ENCODE results near the gene LBH. TPM values are rescaled to one million over a fixed set of nuclear protein-coding genes. Genes with fewer than 3 reads are reported as not detected.

The LBH gene
- total and polyA plus RNA-seq, 2 experiments from 2014 or later: 17.5 to 30.3 TPM

DNA sequence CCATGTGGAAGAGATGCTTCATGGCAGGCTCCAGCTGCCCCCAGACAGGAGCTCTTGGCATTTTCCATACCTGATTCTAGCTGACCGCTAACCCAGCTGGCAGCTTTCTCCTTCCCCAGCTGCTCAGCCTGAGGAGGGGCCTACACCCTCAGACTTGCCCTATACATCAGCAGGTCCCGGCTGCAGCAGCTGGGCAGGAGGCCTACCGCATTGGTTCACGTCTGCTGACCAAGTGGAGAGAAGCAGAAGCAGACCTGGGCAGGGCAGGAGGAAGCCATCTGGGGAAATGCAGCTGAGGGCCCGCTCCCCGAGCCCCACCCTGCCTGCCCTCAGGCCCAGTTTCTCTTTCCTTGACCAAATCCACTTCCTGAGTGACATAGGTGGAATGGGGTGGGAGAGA is 50.7 kb downstream of the LBH start:
- H3K4me3 ChIP-seq: no peak overlapping the region
- Mint-ChIP-seq H3K9me3 (no peaks in the 10 kb centered on the region; the same call in 2 of the 3 replicates), H3K4me1 (peaks cover 13% of the 10 kb centered on the region), H3K4me3 (no peak overlapping the region), H3K27ac (no peak overlapping the region), H3K27me3 (ENCODE audit: insufficient read depth, low read depth, poor library complexity) (peaks cover 3% of the 10 kb centered on the region), H3K36me3 (ENCODE audit: low read depth) (no peaks in the 10 kb centered on the region; the same call in 2 of the 3 replicates)
- H4K20me1 ChIP-seq (replicated peaks; ENCODE audit: insufficient read depth): no peaks in the 10 kb centered on the region
- DNase-seq (ENCODE audit: low spot score): no peak
- TF ChIP-seq, protein P1, sequence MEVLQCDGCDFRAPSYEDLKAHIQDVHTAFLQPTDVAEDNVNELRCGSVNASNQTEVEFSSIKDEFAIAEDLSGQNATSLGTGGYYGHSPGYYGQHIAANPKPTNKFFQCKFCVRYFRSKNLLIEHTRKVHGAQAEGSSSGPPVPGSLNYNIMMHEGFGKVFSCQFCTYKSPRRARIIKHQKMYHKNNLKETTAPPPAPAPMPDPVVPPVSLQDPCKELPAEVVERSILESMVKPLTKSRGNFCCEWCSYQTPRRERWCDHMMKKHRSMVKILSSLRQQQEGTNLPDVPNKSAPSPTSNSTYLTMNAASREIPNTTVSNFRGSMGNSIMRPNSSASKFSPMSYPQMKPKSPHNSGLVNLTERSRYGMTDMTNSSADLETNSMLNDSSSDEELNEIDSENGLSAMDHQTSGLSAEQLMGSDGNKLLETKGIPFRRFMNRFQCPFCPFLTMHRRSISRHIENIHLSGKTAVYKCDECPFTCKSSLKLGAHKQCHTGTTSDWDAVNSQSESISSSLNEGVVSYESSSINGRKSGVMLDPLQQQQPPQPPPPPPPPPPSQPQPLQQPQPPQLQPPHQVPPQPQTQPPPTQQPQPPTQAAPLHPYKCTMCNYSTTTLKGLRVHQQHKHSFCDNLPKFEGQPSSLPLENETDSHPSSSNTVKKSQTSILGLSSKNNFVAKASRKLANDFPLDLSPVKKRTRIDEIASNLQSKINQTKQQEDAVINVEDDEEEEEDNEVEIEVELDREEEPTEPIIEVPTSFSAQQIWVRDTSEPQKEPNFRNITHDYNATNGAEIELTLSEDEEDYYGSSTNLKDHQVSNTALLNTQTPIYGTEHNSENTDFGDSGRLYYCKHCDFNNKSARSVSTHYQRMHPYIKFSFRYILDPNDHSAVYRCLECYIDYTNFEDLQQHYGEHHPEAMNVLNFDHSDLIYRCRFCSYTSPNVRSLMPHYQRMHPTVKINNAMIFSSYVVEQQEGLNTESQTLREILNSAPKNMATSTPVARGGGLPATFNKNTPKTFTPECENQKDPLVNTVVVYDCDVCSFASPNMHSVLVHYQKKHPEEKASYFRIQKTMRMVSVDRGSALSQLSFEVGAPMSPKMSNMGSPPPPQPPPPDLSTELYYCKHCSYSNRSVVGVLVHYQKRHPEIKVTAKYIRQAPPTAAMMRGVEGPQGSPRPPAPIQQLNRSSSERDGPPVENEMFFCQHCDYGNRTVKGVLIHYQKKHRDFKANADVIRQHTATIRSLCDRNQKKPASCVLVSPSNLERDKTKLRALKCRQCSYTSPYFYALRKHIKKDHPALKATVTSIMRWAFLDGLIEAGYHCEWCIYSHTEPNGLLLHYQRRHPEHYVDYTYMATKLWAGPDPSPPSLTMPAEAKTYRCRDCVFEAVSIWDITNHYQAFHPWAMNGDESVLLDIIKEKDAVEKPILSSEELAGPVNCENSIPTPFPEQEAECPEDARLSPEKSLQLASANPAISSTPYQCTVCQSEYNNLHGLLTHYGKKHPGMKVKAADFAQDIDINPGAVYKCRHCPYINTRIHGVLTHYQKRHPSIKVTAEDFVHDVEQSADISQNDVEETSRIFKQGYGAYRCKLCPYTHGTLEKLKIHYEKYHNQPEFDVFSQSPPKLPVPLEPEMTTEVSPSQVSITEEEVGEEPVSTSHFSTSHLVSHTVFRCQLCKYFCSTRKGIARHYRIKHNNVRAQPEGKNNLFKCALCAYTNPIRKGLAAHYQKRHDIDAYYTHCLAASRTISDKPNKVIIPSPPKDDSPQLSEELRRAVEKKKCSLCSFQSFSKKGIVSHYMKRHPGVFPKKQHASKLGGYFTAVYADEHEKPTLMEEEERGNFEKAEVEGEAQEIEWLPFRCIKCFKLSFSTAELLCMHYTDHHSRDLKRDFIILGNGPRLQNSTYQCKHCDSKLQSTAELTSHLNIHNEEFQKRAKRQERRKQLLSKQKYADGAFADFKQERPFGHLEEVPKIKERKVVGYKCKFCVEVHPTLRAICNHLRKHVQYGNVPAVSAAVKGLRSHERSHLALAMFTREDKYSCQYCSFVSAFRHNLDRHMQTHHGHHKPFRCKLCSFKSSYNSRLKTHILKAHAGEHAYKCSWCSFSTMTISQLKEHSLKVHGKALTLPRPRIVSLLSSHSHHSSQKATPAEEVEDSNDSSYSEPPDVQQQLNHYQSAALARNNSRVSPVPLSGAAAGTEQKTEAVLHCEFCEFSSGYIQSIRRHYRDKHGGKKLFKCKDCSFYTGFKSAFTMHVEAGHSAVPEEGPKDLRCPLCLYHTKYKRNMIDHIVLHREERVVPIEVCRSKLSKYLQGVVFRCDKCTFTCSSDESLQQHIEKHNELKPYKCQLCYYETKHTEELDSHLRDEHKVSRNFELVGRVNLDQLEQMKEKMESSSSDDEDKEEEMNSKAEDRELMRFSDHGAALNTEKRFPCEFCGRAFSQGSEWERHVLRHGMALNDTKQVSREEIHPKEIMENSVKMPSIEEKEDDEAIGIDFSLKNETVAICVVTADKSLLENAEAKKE (CRISPR knock-in tag; IDR thresholded peaks at IDR 0.05): no peak
- TF ChIP-seq JUNB (IDR thresholded peaks at IDR 0.05; ENCODE audit: unreplicated experiment): no peak
- TF ChIP-seq ZNF331 (CRISPR knock-in tag; IDR thresholded peaks at IDR 0.05; ENCODE audit: low read depth): no peak
- TF ChIP-seq EZH2 (IDR thresholded peaks at IDR 0.05; ENCODE audit: low read depth, unreplicated experiment): no peak
- TF ChIP-seq, protein P2, sequence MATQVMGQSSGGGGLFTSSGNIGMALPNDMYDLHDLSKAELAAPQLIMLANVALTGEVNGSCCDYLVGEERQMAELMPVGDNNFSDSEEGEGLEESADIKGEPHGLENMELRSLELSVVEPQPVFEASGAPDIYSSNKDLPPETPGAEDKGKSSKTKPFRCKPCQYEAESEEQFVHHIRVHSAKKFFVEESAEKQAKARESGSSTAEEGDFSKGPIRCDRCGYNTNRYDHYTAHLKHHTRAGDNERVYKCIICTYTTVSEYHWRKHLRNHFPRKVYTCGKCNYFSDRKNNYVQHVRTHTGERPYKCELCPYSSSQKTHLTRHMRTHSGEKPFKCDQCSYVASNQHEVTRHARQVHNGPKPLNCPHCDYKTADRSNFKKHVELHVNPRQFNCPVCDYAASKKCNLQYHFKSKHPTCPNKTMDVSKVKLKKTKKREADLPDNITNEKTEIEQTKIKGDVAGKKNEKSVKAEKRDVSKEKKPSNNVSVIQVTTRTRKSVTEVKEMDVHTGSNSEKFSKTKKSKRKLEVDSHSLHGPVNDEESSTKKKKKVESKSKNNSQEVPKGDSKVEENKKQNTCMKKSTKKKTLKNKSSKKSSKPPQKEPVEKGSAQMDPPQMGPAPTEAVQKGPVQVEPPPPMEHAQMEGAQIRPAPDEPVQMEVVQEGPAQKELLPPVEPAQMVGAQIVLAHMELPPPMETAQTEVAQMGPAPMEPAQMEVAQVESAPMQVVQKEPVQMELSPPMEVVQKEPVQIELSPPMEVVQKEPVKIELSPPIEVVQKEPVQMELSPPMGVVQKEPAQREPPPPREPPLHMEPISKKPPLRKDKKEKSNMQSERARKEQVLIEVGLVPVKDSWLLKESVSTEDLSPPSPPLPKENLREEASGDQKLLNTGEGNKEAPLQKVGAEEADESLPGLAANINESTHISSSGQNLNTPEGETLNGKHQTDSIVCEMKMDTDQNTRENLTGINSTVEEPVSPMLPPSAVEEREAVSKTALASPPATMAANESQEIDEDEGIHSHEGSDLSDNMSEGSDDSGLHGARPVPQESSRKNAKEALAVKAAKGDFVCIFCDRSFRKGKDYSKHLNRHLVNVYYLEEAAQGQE (IDR thresholded peaks at IDR 0.05; ENCODE audit: unreplicated experiment): no peak
- TF ChIP-seq, protein P3, sequence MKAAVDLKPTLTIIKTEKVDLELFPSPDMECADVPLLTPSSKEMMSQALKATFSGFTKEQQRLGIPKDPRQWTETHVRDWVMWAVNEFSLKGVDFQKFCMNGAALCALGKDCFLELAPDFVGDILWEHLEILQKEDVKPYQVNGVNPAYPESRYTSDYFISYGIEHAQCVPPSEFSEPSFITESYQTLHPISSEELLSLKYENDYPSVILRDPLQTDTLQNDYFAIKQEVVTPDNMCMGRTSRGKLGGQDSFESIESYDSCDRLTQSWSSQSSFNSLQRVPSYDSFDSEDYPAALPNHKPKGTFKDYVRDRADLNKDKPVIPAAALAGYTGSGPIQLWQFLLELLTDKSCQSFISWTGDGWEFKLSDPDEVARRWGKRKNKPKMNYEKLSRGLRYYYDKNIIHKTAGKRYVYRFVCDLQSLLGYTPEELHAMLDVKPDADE (IDR thresholded peaks at IDR 0.05): no peak
- TF ChIP-seq EZH2phosphoT487 (IDR thresholded peaks at IDR 0.05; ENCODE audit: unreplicated experiment): no peak
- TF ChIP-seq CREB1 (CRISPR knock-in tag; IDR thresholded peaks at IDR 0.05; ENCODE audit: low read depth): no peak
- TF ChIP-seq POLR2AphosphoS5 (IDR thresholded peaks at IDR 0.05; ENCODE audit: low read depth): no peak
- TF ChIP-seq NANOG (IDR thresholded peaks at IDR 0.05; ENCODE audit: borderline replicate concordance): no peak
- TF ChIP-seq, protein P4, sequence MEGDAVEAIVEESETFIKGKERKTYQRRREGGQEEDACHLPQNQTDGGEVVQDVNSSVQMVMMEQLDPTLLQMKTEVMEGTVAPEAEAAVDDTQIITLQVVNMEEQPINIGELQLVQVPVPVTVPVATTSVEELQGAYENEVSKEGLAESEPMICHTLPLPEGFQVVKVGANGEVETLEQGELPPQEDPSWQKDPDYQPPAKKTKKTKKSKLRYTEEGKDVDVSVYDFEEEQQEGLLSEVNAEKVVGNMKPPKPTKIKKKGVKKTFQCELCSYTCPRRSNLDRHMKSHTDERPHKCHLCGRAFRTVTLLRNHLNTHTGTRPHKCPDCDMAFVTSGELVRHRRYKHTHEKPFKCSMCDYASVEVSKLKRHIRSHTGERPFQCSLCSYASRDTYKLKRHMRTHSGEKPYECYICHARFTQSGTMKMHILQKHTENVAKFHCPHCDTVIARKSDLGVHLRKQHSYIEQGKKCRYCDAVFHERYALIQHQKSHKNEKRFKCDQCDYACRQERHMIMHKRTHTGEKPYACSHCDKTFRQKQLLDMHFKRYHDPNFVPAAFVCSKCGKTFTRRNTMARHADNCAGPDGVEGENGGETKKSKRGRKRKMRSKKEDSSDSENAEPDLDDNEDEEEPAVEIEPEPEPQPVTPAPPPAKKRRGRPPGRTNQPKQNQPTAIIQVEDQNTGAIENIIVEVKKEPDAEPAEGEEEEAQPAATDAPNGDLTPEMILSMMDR (conservative IDR thresholded peaks at IDR 0.05; ENCODE audit: low read depth in 2 of 2): no peak
- TF ChIP-seq STAT1 (IDR thresholded peaks at IDR 0.05; ENCODE audit: unreplicated experiment): no peak
- TF ChIP-seq ZNF114 (CRISPR knock-in tag; IDR thresholded peaks at IDR 0.05): no peak
- peaks cover 6% of the 10 kb centered on the region; the same call in 1 of the 2 replicates for H3K9me2 ChIP-seq (ENCODE audit: insufficient read depth)
- no peaks in the 10 kb centered on the region for H3K27me3 ChIP-seq (ENCODE audit: insufficient read depth)
- no peak for ATAC-seq
- H3K4me1 ChIP-seq (ENCODE audit: insufficient read depth): peaks cover 7% of the 10 kb centered on the region
- no peak overlapping the region for H2AFZ ChIP-seq
- H3K27ac ChIP-seq (ENCODE audit: low read depth): no peak overlapping the region
- no peaks in the 10 kb centered on the region for H3K36me3 ChIP-seq (ENCODE audit: insufficient read depth)
- no peaks in the 10 kb centered on the region for H3K79me2 ChIP-seq (replicated peaks; ENCODE audit: insufficient read depth)
- H3F3A ChIP-seq (replicated peaks; ENCODE audit: low read depth): no peaks in the 10 kb centered on the region
- no peak overlapping the region for H3K4me2 ChIP-seq
